Raji (cell line): ENCODE measurements around the gene IRF2BPL.

Experiments used
- POLR2A ChIP-seq: IDR thresholded peaks from 2 replicates; pipeline ENCODE4 v1.6.1; 2011; ENCODE audit warnings: low read depth, low read length, control low read depth; ENCODE audit not compliant: insufficient read depth

The IRF2BPL gene

DNA sequence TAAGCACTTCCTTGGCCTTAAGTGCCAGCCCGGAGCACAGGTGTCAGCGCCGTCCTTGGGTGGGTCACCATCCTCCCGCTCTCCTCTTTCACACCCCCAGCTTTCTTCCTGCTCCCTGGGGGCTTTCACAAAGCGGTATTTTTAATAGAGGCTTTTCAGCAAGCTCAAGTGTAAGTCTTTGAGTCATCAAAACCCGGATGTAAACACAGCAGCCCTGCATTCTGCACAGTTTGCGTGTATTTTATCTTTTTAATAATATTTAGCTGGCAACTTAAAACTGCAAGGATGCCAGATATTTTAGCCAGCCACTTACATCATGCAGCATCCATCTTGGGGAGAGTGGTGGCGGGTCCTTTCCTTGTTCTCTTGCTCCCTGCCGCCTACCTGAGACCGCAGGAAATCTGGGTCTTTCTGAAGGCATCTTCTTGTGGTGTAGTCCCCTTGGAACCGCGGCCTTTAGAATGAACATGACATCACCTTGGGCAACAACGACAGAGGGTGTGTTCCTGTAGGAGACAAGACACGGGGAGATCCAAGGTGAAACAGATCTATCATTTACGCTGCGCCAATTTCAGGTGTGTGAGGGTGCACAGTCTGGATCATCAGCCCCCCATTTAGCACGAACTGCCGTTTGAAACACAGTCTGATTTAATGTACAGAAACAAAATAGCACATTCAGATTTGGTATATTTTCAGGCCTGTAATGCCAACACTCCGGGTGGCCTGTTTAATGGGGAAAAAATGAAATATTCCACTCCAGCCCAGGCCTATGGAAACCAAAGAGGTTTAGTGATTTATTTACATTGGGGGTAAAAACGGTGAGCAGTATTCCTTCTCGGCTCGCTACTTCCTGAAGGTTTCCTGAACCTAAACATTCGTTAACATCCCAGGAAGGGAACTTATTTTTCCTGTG lies 12.5 kb upstream of the IRF2BPL start:
- no peak for TF ChIP-seq POLR2A

- TF ChIP-seq POLR2A: peak; percentile 66
These were observed 11.7 kb upstream of the IRF2BPL start for GRCh38 chr14:77040059-77040740.

DNA sequence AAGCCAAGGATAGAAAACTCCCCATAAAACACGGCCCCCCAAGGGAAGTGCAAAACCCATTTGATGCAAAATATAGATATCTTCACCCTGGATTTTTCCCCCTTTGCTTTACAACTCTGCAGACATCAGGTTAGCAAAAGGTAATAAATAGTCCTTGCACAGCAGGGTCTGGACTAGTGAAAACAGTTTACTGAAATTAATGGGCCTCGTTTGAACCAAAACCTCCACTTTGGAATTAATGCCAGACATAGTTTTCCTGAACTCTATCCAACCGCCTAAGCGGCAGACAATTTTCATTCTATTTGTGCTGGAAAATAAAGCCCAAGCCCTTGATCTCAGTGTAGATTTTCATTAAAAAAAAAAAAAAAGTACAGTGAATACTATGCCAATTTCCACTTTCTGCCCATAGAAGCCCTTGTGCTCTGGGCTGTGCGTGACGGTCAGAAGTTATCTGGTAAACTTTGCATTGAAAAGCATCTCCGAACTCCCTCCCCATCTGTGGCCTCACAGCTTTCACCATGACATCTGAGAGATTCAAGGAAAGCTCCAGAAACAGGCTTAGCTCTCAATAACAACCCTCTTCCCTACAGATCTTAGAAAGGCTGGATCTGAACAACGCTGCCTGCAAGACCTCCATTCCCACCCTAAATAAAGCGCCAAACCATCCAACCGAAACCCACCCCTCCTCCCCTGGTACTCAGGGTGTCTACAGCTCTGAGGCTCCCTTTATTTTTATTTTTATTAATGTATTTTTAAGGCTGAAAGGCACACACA lies 11.0 kb upstream of the IRF2BPL start:
- no peak for TF ChIP-seq POLR2A

DNA sequence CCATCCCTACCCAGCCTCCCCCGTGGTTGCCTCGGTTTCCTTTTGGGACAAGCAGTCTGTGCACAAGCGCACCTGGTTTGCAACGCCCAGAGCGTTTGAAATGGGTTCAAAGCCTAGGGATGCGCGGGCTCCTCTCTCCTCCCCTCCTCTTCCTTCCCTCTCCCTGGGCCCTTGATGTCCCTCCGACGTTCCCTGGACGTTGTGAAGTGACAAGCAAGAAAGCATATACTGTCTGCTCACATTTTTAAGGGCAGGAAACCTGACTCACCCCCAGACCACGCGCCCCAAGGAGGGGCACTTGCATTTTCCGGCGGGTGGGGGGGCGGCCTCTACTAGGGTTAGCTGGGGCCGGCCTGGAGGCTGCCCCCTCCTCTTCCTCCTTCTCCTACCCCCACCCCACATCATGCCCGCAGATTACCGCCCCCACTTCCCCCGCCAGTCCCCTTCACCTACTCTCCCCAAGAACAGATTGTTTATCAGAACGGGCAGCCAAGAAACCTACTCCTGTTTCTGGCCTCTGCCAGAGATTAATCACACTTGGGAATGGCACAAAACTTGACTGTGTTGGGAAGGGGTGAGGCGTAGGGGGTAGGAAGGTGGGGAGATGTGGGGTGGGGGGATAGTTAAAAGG lies 9.5 kb upstream of the IRF2BPL start:
- TF ChIP-seq POLR2A: no peak

GRCh38 chr14:77037215-77037937 lies 8.9 kb upstream of the IRF2BPL start:
- TF ChIP-seq POLR2A: no peak

- no peak for TF ChIP-seq POLR2A
These were observed 8.1 kb upstream of the IRF2BPL start for GRCh38 chr14:77036484-77037214.

DNA sequence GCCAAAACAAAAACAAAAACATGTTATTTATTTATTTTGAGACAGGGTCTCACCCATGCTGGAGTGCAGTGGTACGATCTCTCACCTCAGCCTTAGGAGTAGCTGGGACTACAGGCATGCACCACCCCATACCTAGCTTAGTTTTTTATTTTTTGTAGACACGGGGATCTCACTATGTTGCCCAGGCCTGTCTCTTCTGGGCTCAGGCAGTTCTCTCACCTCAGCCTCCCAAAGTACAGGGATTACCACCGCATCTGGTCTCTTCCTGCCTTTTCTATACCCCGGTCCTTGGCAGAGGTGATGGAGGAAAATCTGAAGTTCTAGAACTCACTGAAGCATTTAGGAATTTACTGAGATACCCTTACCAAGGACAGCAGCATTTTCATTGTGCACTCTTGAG lies 6.8 kb upstream of the IRF2BPL start:
- TF ChIP-seq POLR2A: no peak

DNA sequence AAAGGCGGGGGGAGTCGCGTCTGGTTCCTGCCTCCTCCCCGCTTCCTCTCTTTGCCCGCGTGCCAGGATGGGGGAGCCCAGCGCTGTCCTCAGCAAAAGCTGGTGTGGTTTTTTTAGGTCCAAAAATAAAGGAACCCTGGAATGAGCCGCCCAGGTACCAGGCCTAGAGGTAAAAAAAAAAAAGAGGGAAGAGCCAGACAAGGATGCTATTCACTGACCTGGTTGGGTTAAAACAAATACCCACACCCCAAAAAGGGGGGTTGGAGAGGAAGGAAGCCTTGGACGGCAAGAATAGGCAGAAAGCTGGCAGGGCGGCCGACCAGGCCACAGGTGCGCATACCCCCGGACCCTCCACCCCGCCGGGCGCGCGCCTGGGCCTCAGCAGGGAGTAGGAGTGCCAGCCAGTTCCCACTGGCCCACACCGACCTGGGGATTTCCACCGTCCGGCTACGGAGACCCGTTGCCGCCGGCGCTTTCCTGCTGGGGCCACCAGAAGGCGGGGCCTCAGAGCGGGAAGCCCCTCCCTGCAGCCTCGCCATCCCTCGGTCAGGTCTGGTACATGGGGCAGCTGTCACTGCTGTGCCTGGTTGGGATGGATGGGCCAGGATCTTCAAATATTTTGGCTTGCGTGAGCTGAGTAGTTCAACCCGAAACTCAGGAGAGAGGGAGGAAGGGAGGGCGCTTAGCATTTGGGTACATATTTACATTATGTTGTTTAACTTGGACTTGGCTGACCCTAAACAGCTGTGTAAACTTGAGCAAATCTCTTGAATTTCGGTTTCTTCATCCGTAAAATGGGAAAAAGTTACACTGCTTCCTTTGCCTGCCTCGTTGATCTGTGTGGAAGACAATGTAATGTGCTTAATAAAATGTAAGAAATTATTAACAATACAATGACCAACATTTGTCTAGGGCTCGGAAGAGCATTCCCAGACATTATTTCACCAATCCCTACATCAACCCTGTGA lies 5.4 kb upstream of the IRF2BPL start:
- TF ChIP-seq POLR2A: peak; percentile 60

- no peak for TF ChIP-seq POLR2A
These were observed 4.5 kb upstream of the IRF2BPL start for GRCh38 chr14:77032844-77033621.

DNA sequence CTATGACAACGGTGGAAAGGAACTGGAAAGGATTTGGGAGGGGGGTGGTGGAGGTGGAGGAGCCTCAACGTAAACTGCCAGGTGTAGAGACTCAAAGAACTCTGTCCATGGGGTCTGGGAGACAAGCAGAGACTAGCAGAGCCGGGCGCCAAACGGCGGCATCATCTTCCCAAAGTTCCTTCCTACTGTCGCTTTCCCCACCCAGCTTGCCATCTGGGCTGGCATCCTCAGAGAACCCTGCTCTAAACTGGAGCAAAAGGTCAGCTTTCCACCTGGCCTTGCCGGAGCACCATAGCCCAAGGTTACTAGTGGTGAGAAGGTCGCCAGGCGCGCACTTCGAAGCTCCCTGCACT lies 4.0 kb upstream of the IRF2BPL start:
- no peak for TF ChIP-seq POLR2A

GRCh38 chr14:77031759-77032490 lies 3.4 kb upstream of the IRF2BPL start:
- no peak for TF ChIP-seq POLR2A
